HG02884 (cell line): Measurements from ENCODE around the gene CARMIL3.
"Not testable (repeated sequence)": the region's sequence is repeated elsewhere in the genome, so short reads cannot be mapped to it uniquely, and the experiment has no call there.

Experiments
- ATAC-seq: cut with Tn5 transposase; IDR thresholded peaks from one replicate; pipeline ENCODE4 v1.9.1; 2021; ENCODE audit warnings: mild to moderate bottlenecking, moderate library complexity; ENCODE audit not compliant: unreplicated experiment

CARMIL3 gene

GRCh38 chr14:24093901-24094840 lies 42.4 kb downstream of the CARMIL3 start, which contains the start of gene PCK2:
Gene PCK2 (plus strand): TSS chr14:24094311. CDS start chr14:24094406, 95 bp downstream.
- peak; percentile 33 for ATAC-seq

GRCh38 chr14:24094841-24095270 lies 43.0 kb downstream of the CARMIL3 start:
- peak; percentile 1 for ATAC-seq

- ATAC-seq: peak; percentile 74
Observed at GRCh38 chr14:24095271-24096068, 43.7 kb downstream of the CARMIL3 start.

GRCh38 chr14:24096545-24097181 lies 44.9 kb downstream of the CARMIL3 start:
- no peak for ATAC-seq

- ATAC-seq: no peak
Observed at GRCh38 chr14:24098229-24098926, 46.6 kb downstream of the CARMIL3 start.

GRCh38 chr14:24098927-24099813 lies 47.4 kb downstream of the CARMIL3 start:
- ATAC-seq: no peak

GRCh38 chr14:24100197-24100981 lies 48.6 kb downstream of the CARMIL3 start:
- no peak for ATAC-seq

- no peak for ATAC-seq
Observed at GRCh38 chr14:24100982-24101494, 49.2 kb downstream of the CARMIL3 start.

GRCh38 chr14:24102357-24103048 lies 50.7 kb downstream of the CARMIL3 start:
- ATAC-seq: no peak

- no peak for ATAC-seq
Observed at GRCh38 chr14:24103451-24103850, 51.6 kb downstream of the CARMIL3 start.

GRCh38 chr14:24105609-24106239 lies 53.9 kb downstream of the CARMIL3 start:
- not testable (repeated sequence) for ATAC-seq

GRCh38 chr14:24106672-24107271 lies 55.0 kb downstream of the CARMIL3 start:
- no peak for ATAC-seq

- peak; percentile 30 for ATAC-seq
Observed at GRCh38 chr14:24108336-24108874, 56.6 kb downstream of the CARMIL3 start.

- no peak for ATAC-seq
Observed at GRCh38 chr14:24110060-24110459, 58.3 kb downstream of the CARMIL3 start.

GRCh38 chr14:24110523-24110922 lies 58.7 kb downstream of the CARMIL3 start:
- no peak for ATAC-seq

- ATAC-seq: no peak
Observed at GRCh38 chr14:24113379-24113800, 61.6 kb downstream of the CARMIL3 start.
